A549 (cell line): ENCODE data around the gene TOB1. TPM values are rescaled to one million over a fixed set of nuclear protein-coding genes. Genes with fewer than 3 reads are reported as not detected.

ENCODE experiments used
- ATAC-seq, 2 experiments: fragments of 200-7000 bp in 1 of 2; fragments of >200 bp in 1 of 2; cut with Nextera tagmentation in 1 of 2; cut with Tn5 transposase in 1 of 2; 3 replicates each; pipeline versions ENCODE4 v1.8.0 to v1.9.1; 2018 to 2020; ENCODE audit warnings: mild to moderate bottlenecking in 1 of 2, moderate library complexity in 1 of 2
- CTCF ChIA-PET: fragments of 300-600 bp; sonication (Branson Sonifier 250); formaldehyde crosslinking; extraction: SDS; loops from one replicate; lab custom pipeline; 2021; ENCODE audit warnings: antibody characterized with exemption, inconsistent platforms; lab: Yijun Ruan, JAX
- POLR2A ChIA-PET: fragments of 350-600 bp; formaldehyde crosslinking; extraction: SDS; loops from one replicate; lab custom pipeline; 2021; ENCODE audit warnings: antibody characterized with exemption, inconsistent platforms; lab: Yijun Ruan, JAX
- DNase-seq, 2 experiments: peaks; one replicate each; pipeline versions ENCODE4 v3.0.0 to v3.0.0-alpha.2; 2011 to 2016; ENCODE audit warnings: low read depth in 1 of 2, low spot score in 1 of 2
- FAIRE-seq: peaks from 2 replicates; lab custom pipeline; 2011; peaks lifted over from hg19 to GRCh38; lab: Jason Lieb, UNC
- H3K27ac ChIP-seq, 2 experiments: fragments of >200 bp; sonication (Bioruptor Twin); formaldehyde crosslinking; 3 replicates each; pipeline ENCODE4 v1.5.1; 2016 to 2017
- H3K4me1 ChIP-seq: fragments of >200 bp; sonication (Bioruptor Twin); formaldehyde crosslinking; 3 replicates; pipeline ENCODE4 v1.6.1; 2016
- H3K4me2 ChIP-seq: fragments of >200 bp; sonication (Bioruptor Twin); formaldehyde crosslinking; 3 replicates; pipeline ENCODE4 v1.6.1; 2016
- H3K4me3 ChIP-seq: fragments of >200 bp; sonication (Bioruptor Twin); formaldehyde crosslinking; 3 replicates; pipeline ENCODE4 v1.5.1; 2016
- H3K9me3 ChIP-seq: fragments of >200 bp; sonication (Bioruptor Twin); formaldehyde crosslinking; 3 replicates; pipeline ENCODE4 v1.6.1; 2016
- CBX8 ChIP-seq: fragments of 200-600 bp; sonication (generic); IDR thresholded peaks from 2 replicates; pipeline ENCODE4 v1.6.1; 2016
- GATA3 ChIP-seq: IDR thresholded peaks from 2 replicates; pipeline ENCODE4 v1.6.1; 2012; ENCODE audit warnings: borderline replicate concordance
- HES2 ChIP-seq: fragments of >200 bp; sonication (Bioruptor Twin); formaldehyde crosslinking; IDR thresholded peaks from 2 replicates; pipeline ENCODE4 v1.6.1; 2016
- JUN ChIP-seq, 2 experiments: fragments of >200 bp; sonication (Bioruptor Twin); formaldehyde crosslinking; IDR thresholded peaks; 2 replicates in 1 of 2; 3 replicates in 1 of 2; pipeline ENCODE4 v1.6.1; 2016 to 2017
- JUNB ChIP-seq: fragments of >200 bp; sonication (Bioruptor Twin); formaldehyde crosslinking; IDR thresholded peaks from 2 replicates; pipeline ENCODE4 v1.6.1; 2016
- KDM5A ChIP-seq: fragments of 200-600 bp; sonication (generic); IDR thresholded peaks from 2 replicates; pipeline ENCODE4 v1.6.1; 2016; ENCODE audit warnings: antibody characterized with exemption, mild to moderate bottlenecking
- MAZ ChIP-seq: fragments of 150-350 bp; IDR thresholded peaks from 2 replicates; pipeline ENCODE4 v1.6.1; 2014; ENCODE audit warnings: antibody characterized with exemption, low read depth, low read length, borderline replicate concordance
- RARB ChIP-seq: fragments of 250-450 bp; sonication (Bioruptor Pico); IDR thresholded peaks from 2 replicates; pipeline ENCODE4 v1.8.0; 2021; ENCODE audit warnings: mild to moderate bottlenecking, moderate library complexity
- REST ChIP-seq: fragments of 200-600 bp; sonication (generic); IDR thresholded peaks from 2 replicates; pipeline ENCODE4 v1.6.1; 2016; ENCODE audit warnings: antibody characterized with exemption, mild to moderate bottlenecking, moderate library complexity
- RNF2 ChIP-seq: fragments of 200-600 bp; sonication (generic); IDR thresholded peaks from 2 replicates; pipeline ENCODE4 v1.6.1; 2016; ENCODE audit warnings: low read depth, mild to moderate bottlenecking, antibody characterized with exemption, moderate library complexity, borderline replicate concordance
- SMC3 ChIP-seq: fragments of >200 bp; sonication (Bioruptor Twin); formaldehyde crosslinking; IDR thresholded peaks from 3 replicates; pipeline ENCODE4 v1.6.1; 2018; ENCODE audit warnings: inconsistent platforms
- TP53 ChIP-seq: fragments of 250-450 bp; sonication (Bioruptor Pico); IDR thresholded peaks from 2 replicates; pipeline ENCODE4 v1.5.0; 2021; ENCODE audit warnings: mild to moderate bottlenecking, moderate library complexity
- ZFP36 ChIP-seq: fragments of 450-650 bp; IDR thresholded peaks from 2 replicates; pipeline ENCODE4 v1.6.1; 2014; ENCODE audit warnings: borderline replicate concordance; ENCODE audit not compliant: partially characterized antibody
- ZNF302 ChIP-seq: fragments of 250-450 bp; sonication (Bioruptor Pico); IDR thresholded peaks from 2 replicates; pipeline ENCODE4 v1.9.0; 2021; ENCODE audit warnings: inconsistent platforms, mild to moderate bottlenecking, moderate library complexity
- WGBS: methylation state at CpG from one replicate; pipeline ENCODE4 v1.1.6; 2017; ENCODE audit errors: missing lambda C conversion rate; 5-methylcytosine and 5-hydroxymethylcytosine counted together
- polyA plus RNA-seq, 4 experiments: library from polyadenylated mRNA; depleted of rRNA in 3 of 4; stranded (reverse); fragments of >200 nt; fragmentation: RNase III in 1 of 4; extraction: RNeasy Plus Mini Kit Qiagen cat#74134 plus additional on column Dnase treatment in 1 of 4; gene quantifications; 2 replicates in 3 of 4; 3 replicates in 1 of 4; pipeline ENCODE4 v1.2.3, GENCODE V29; 2011 to 2017

The TOB1 gene
- polyA plus RNA-seq, 2 of the 4 experiments (the other 2 are of a cell fraction): 111 to 133 TPM

GRCh38 chr17:50834429-50835300, 31.5 kb downstream of the TOB1 start:
- Histone ChIP-seq H3K4me3 (no peak overlapping the region), H3K27ac (no peak overlapping the region), H3K4me1 (no peaks in the 10 kb centered on the region), H3K9me3 (no peaks in the 10 kb centered on the region), H3K4me2 (no peak overlapping the region)
- POLR2A ChIA-PET: no interaction called here
- CTCF ChIA-PET: interaction anchor here (0.7 to 12.3 kb wide), 14 partner anchors 8 to 665 kb away, joined by 3 to 111 read pairs (median 4); partner anchors contain the start of gene RSAD1
- TF ChIP-seq ZFP36 (peak; percentile 6), RNF2 (no peak)
- WGBS: 77% methylated on average over 38 of the region's 38 CpGs
- FAIRE-seq: no peak
- no peak for ATAC-seq
- no peak for DNase-seq

- FAIRE-seq (no peak), DNase-seq (no peak), ATAC-seq (no peak)
- Histone ChIP-seq H3K4me3 (no peak overlapping the region), H3K4me2 (no peak overlapping the region), H3K9me3 (no peaks in the 10 kb centered on the region), H3K4me1 (no peaks in the 10 kb centered on the region), H3K27ac (no peak overlapping the region)
- no peak for TF ChIP-seq RARB (CRISPR knock-in tag)
- TF ChIP-seq ZNF302 (CRISPR knock-in tag): no peak
- no peak for TF ChIP-seq REST
- TF ChIP-seq MAZ: no peak
- TF ChIP-seq TP53 (CRISPR knock-in tag): no peak
- CTCF ChIA-PET: interaction anchor here (0.9 to 12.3 kb wide), 12 partner anchors 8 to 361 kb away, joined by 3 to 111 read pairs (median 5); no protein-coding TSS in a partner anchor
- POLR2A ChIA-PET: no interaction called here
- WGBS: 80% methylated on average over 37 of the region's 38 CpGs
Measured at GRCh38 chr17:50833510-50834428, 32.4 kb downstream of the TOB1 start.

DNA sequence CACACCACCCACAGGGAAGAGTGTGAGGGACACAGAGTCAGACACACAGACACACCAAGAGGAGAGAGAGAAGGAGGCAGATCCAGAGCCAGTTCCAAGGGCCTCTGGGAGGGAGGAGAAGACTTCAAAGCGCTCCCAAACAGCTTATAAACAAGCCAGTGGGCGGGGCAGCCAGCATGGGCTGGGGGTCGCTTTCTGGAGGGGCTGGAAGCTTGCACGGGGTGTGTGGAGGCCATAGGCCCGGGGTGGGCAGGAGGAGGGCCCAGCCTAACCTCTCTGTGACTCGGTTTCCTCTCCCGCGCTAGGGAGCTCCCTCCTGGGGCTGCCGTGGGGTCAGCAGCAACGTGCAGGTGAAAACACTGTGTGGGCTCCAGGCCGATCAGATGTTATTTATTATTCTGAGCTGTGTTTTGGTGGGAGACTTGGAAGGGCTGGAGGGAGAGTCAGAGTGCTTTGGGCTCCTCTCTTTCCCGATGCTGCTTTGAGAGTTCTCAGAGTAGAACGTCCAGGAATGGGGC, 33.2 kb downstream of the TOB1 start:
- Histone ChIP-seq H3K4me3 (no peak overlapping the region), H3K27ac (no peak overlapping the region), H3K4me2 (no peak overlapping the region), H3K9me3 (no peaks in the 10 kb centered on the region), H3K4me1 (no peaks in the 10 kb centered on the region)
- 67% methylated on average over 12 of the region's 13 CpGs for WGBS
- ChIA-PET CTCF (interaction anchor here (0.9 to 12.3 kb wide), 7 partner anchors 9 to 304 kb away, joined by 3 to 111 read pairs (median 29); no protein-coding TSS in a partner anchor), POLR2A (no interaction called here)
- no peak for FAIRE-seq
- no peak for ATAC-seq
- no peak for DNase-seq
- TF ChIP-seq TP53 (CRISPR knock-in tag) (no peak), JUN (IDR thresholded peaks at IDR 0.05) (no peak), MAZ (no peak), KDM5A (no peak), CBX8 (no peak), SMC3 (no peak), JUNB (no peak), GATA3 (no peak), HES2 (no peak)
